Activated B cell treated with CpG ODN at 0.5 μM for 24 hours (primary cell): ENCODE data around the gene ZNF143. TPM values are rescaled to one million over a fixed set of nuclear protein-coding genes. Genes with fewer than 3 reads are reported as not detected.
"Not testable (repeated sequence)": the region's sequence is repeated elsewhere in the genome, so short reads cannot be mapped to it uniquely, and the experiment has no call there.

Experiments used
- ATAC-seq: fragments of 200-7000 bp; cut with Tn5 transposase; one replicate; pipeline ENCODE4 v1.10.0; 2021; ENCODE audit warnings: low read depth, mild to moderate bottlenecking, moderate library complexity
- CTCF ChIA-PET: fragments of 350-600 bp; sonication (Branson Sonifier 250); formaldehyde crosslinking; loops from one replicate; lab custom pipeline; 2021; ENCODE audit warnings: antibody characterized with exemption; lab: Charles Lee
- POLR2A ChIA-PET: fragments of 350-600 bp; sonication (Branson Sonifier 250); formaldehyde crosslinking; loops from one replicate; lab custom pipeline; 2021; ENCODE audit warnings: antibody characterized with exemption; lab: Charles Lee
- DNase-seq: peaks from one replicate; pipeline ENCODE4 v3.0.0; 2022
- H3K27ac Mint-ChIP-seq: one replicate; pipeline ENCODE4 v1.8.0; 2020; ENCODE audit warnings: mixed read lengths
- H3K27me3 Mint-ChIP-seq: one replicate; pipeline ENCODE4 v1.8.0; 2021; ENCODE audit warnings: mixed read lengths
- H3K36me3 Mint-ChIP-seq: one replicate; pipeline ENCODE4 v1.8.0; 2021; ENCODE audit warnings: low read depth, mixed read lengths
- H3K4me1 Mint-ChIP-seq: one replicate; pipeline ENCODE4 v1.8.0; 2021; ENCODE audit warnings: mixed read lengths
- H3K4me3 Mint-ChIP-seq: one replicate; pipeline ENCODE4 v1.8.0; 2020; ENCODE audit warnings: mild to moderate bottlenecking, mixed read lengths
- H3K9me3 Mint-ChIP-seq: one replicate; pipeline ENCODE4 v1.8.0; 2020; ENCODE audit warnings: mixed read lengths
- intact Hi-C: fragments of 100-400 bp; cut with micrococcal nuclease; formaldehyde crosslinking; loops from one replicate; pipeline ENCODE4 v1.15.1; 2024
- total RNA-seq: library from RNA; stranded (reverse); gene quantifications from 2 replicates; pipeline ENCODE4 v1.2.3, GENCODE V29; 2022
- TF ChIP-seq, protein P1 (sequence below): fragments of 200-600 bp; IDR thresholded peaks from one replicate; pipeline ENCODE4 v1.8.0; 2022; ENCODE audit warnings: antibody characterized with exemption, mild to moderate bottlenecking

ZNF143 gene
- total RNA-seq, 1 donor from 2014 or later: 41.1 TPM

DNA sequence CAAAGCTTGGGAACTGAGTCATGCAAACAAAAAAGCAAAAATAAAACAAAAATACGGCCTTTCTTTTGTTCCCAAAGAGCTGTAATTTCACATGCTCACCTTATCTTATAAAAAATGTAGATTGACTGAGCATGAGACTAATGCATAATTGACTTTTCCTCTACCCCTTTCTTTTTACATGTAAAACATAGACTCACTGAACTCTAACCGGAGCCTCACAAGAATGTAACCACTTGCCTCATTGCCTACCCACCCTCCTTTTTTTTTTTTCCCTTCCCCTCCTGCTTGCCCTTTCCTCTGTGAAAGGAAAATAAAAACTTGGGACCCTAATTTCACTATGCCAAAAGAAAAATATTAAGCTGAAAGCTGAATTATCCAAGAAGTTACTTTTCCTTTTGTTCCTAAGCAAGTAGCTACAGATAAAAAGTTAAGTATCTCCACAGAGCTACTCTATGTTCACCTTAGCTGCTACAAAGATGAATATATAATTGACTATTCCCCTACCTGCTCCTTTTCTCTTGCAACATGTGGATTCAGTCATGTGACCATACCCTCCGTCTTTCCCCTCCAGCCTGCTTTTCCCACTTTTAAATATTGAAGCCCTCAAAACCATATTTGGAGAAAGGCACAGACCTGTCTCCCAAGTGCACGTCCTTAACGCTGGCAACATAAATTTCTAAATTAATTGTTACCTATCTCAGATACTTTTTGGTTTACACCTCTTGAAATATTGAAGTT, 73.1 kb downstream of the ZNF143 start:
- Mint-ChIP-seq H3K36me3 (peaks cover 8% of the 10 kb centered on the region), H3K27ac (peak overlapping the region; percentile 3), H3K4me3 (no peak overlapping the region), H3K27me3 (no peaks in the 10 kb centered on the region), H3K9me3 (no peaks in the 10 kb centered on the region), H3K4me1 (peaks cover 5% of the 10 kb centered on the region)
- ATAC-seq: no peak
- intact Hi-C loops: loop anchor here (10.0 kb wide), 1 partner anchor 771 kb away; the partner anchor contains the start of gene ADM
- TF ChIP-seq, protein P1, sequence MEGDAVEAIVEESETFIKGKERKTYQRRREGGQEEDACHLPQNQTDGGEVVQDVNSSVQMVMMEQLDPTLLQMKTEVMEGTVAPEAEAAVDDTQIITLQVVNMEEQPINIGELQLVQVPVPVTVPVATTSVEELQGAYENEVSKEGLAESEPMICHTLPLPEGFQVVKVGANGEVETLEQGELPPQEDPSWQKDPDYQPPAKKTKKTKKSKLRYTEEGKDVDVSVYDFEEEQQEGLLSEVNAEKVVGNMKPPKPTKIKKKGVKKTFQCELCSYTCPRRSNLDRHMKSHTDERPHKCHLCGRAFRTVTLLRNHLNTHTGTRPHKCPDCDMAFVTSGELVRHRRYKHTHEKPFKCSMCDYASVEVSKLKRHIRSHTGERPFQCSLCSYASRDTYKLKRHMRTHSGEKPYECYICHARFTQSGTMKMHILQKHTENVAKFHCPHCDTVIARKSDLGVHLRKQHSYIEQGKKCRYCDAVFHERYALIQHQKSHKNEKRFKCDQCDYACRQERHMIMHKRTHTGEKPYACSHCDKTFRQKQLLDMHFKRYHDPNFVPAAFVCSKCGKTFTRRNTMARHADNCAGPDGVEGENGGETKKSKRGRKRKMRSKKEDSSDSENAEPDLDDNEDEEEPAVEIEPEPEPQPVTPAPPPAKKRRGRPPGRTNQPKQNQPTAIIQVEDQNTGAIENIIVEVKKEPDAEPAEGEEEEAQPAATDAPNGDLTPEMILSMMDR: no peak
- DNase-seq: no peak
- POLR2A ChIA-PET: interaction anchor here (0.5 to 2.8 kb wide), 5 partner anchors 26 to 142 kb away, joined by 3 to 26 read pairs (median 3); no protein-coding TSS in a partner anchor
- CTCF ChIA-PET: interaction anchor here (0.5 to 3.4 kb wide), 13 partner anchors 13 to 791 kb away, joined by 3 to 133 read pairs (median 9); partner anchors contain the start of gene WEE1

DNA sequence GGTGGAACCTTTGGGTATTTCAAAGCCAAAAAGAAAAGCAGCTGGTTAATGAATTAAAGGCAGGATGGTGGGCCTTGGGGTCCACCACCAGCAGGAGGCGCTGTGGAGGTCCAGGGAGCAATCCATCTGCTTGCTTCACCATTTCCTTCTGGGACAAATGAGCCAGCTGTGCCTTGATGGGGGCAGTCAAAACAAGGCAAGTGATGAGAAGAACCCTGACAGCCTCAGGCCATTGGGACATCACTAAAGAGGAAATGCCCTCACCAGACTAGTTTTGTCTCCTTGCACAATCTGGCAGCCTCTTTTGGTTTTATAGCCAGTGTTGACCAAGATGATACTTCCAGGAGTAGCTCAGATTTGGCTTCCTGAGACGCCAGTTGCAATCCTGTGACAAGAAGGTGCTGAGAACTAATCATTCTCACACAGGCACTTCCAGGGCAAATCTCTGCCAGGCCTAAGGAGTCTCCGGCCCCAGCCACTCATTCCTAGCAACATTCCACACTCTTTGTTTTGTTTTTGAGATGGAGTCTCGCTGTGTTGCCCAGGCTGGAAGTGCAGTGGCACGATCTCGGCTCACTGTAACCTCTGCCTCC, 74.5 kb downstream of the ZNF143 start:
- Mint-ChIP-seq H3K27me3 (no peaks in the 10 kb centered on the region), H3K4me1 (peaks cover 5% of the 10 kb centered on the region), H3K36me3 (peaks cover 4% of the 10 kb centered on the region), H3K4me3 (no peak overlapping the region), H3K9me3 (no peaks in the 10 kb centered on the region), H3K27ac (no peak overlapping the region)
- intact Hi-C loops: loop anchor here (1.0 to 10.0 kb wide), 5 partner anchors 38 to 770 kb away; partner anchors contain the start of genes ADM and WEE1
- ATAC-seq (peak; percentile 71), DNase-seq (peak; percentile 71)
- ChIA-PET POLR2A (interaction anchor here (0.5 to 2.8 kb wide), 15 partner anchors 14 to 533 kb away, joined by 3 to 26 read pairs (median 5); partner anchors contain the start of genes WEE1 and ZNF143), CTCF (interaction anchor here (0.5 to 3.4 kb wide), 41 partner anchors 11 to 792 kb away, joined by 3 to 133 read pairs (median 4); partner anchors contain the start of genes WEE1 and ZNF143)
- TF ChIP-seq, protein P1: no peak

DNA sequence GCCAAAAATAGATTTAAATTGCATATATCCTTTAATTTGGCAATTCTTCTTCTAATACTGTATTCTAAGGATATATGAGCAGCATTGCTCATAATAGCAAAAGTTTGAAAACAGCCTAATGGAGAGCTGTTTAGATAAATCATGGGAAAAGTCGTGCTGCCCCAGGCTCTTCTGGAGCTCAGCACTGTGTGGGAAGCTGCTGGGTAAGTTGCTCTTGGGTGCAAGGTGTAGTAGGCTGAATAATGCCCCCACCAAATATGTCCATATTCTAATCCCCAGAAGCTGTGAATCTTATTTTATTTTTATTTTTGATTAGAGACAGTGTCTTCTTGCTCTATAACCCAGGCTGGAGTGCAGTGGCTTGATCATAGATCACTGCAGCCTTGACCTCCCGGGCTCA, 77.7 kb downstream of the ZNF143 start:
- ATAC-seq (no peak), DNase-seq (no peak)
- TF ChIP-seq, protein P1: no peak
- peaks cover 5% of the 10 kb centered on the region for H3K4me1 Mint-ChIP-seq
- CTCF ChIA-PET: interaction anchor here (0.9 to 2.8 kb wide), 2 partner anchors 74 to 210 kb away, joined by 3 to 9 read pairs; no protein-coding TSS in a partner anchor
- intact Hi-C loops: loop anchor here (10.0 kb wide), 1 partner anchor 766 kb away; the partner anchor contains the start of gene ADM
- H3K4me3 Mint-ChIP-seq: no peak overlapping the region
- H3K27ac Mint-ChIP-seq: no peak overlapping the region
- no peaks in the 10 kb centered on the region for H3K27me3 Mint-ChIP-seq
- POLR2A ChIA-PET: interaction anchor here (0.5 kb wide), 1 partner anchor 172 kb away, joined by 5 read pairs; no protein-coding TSS in a partner anchor
- no peaks in the 10 kb centered on the region for H3K9me3 Mint-ChIP-seq
- H3K36me3 Mint-ChIP-seq: no peaks in the 10 kb centered on the region

DNA sequence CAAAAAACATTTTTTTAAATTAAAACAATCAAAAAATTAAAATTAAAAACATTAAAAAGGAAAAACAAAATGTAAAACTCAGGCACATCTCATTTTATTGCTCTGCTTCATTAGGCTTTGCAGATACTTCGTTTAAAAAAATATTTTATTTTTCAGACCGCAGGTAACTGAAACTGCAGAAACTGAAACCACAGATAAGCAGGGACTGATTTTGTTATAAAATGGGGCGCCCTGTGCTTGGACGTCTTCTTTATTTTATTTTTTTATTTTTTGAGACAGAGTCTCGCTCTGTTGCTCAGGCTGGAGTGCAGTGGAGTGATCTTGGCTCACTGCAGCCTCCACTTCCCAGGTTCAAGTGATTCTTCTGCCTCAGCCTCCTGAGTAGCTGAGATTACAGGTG, 88.4 kb downstream of the ZNF143 start:
- Mint-ChIP-seq H3K4me1 (peaks cover 13% of the 10 kb centered on the region), H3K36me3 (peaks cover 17% of the 10 kb centered on the region)
- H3K27ac Mint-ChIP-seq, ATAC-seq, intact Hi-C loops, H3K4me3 Mint-ChIP-seq, DNase-seq, H3K27me3 Mint-ChIP-seq, CTCF ChIA-PET, H3K9me3 Mint-ChIP-seq: not testable (repeated sequence)
- POLR2A ChIA-PET: interaction anchor here (0.6 kb wide), 1 partner anchor 750 kb away, joined by 3 read pairs; no protein-coding TSS in a partner anchor

DNA sequence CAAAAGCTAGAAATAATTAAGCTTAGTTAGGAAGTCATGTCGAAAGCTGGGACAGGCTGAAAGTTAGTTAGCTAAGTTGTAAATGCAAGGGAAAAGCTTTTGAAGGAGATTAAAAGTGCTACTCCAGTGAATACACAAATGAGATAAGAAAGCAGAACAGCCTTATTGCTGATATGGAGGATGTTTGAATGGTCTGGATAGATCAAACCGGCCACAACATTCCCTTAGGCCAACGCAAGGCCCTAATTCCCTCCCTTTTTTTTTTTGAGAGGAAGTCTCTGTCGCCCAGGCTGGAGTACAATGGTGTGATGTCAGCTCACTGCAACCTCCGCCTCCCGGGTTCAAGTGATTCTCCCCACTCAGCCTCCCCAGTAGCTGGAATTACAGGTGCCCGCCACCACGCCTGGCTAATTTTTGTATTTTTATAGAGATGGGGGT, 89.4 kb downstream of the ZNF143 start:
- intact Hi-C loops: no loop called here
- Mint-ChIP-seq H3K27me3 (no peaks in the 10 kb centered on the region), H3K36me3 (peaks cover 12% of the 10 kb centered on the region), H3K9me3 (no peaks in the 10 kb centered on the region), H3K4me3 (no peak overlapping the region), H3K4me1 (peaks cover 13% of the 10 kb centered on the region), H3K27ac (no peak overlapping the region)
- TF ChIP-seq, protein P1: no peak
- DNase-seq: no peak
- CTCF ChIA-PET: interaction anchor here (0.8 kb wide), 1 partner anchor 44 kb away, joined by 3 read pairs; no protein-coding TSS in a partner anchor
- POLR2A ChIA-PET: interaction anchor here (0.6 kb wide), 1 partner anchor 67 kb away, joined by 7 read pairs; no protein-coding TSS in a partner anchor
- ATAC-seq: no peak
